DOHH2 (cell line): ENCODE data around the gene MYDGF.

ENCODE experiments used
- H3F3A ChIP-seq: fragments of 200-600 bp; sonication (generic), shearing (Covaris generic); 2 replicates; pipeline ENCODE4 v1.6.0; 2016; ENCODE audit warnings: antibody characterized with exemption, mild to moderate bottlenecking; ENCODE audit not compliant: control insufficient read depth, insufficient read depth
- H3K27ac ChIP-seq: fragments of 200-600 bp; sonication (generic); 2 replicates; pipeline ENCODE4 v1.5.1; 2014; ENCODE audit warnings: low read depth, mild to moderate bottlenecking, low read length, moderate library complexity
- H3K27me3 ChIP-seq: fragments of 200-600 bp; sonication (generic); 2 replicates; pipeline ENCODE4 v1.6.1; 2014; ENCODE audit warnings: mild to moderate bottlenecking, low read length, mixed read lengths; ENCODE audit not compliant: control insufficient read depth
- H3K36me3 ChIP-seq: fragments of 200-600 bp; sonication (generic); 2 replicates; pipeline ENCODE4 v1.6.1; 2014; ENCODE audit warnings: mild to moderate bottlenecking, low read length, moderate library complexity, mixed read lengths; ENCODE audit not compliant: control insufficient read depth
- H3K4me1 ChIP-seq: fragments of 200-600 bp; sonication (generic); 2 replicates; pipeline ENCODE4 v1.6.1; 2014; ENCODE audit warnings: mild to moderate bottlenecking, low read length, mixed read lengths; ENCODE audit not compliant: control insufficient read depth
- H3K4me2 ChIP-seq: fragments of 200-600 bp; sonication (generic); 2 replicates; pipeline ENCODE4 v1.6.0; 2014; ENCODE audit warnings: mild to moderate bottlenecking, low read length, moderate library complexity
- H3K4me3 ChIP-seq: fragments of 200-600 bp; sonication (generic); 2 replicates; pipeline ENCODE4 v1.5.1; 2014; ENCODE audit warnings: mild to moderate bottlenecking, low read length, mixed read lengths
- H3K79me2 ChIP-seq: fragments of 200-600 bp; sonication (generic); 2 replicates; pipeline ENCODE4 v1.6.1; 2014; ENCODE audit warnings: mild to moderate bottlenecking, low read length, mixed read lengths; ENCODE audit not compliant: control insufficient read depth
- H3K9me2 ChIP-seq: fragments of 200-600 bp; sonication (generic); replicated peaks from 2 replicates; pipeline ENCODE4 v1.6.1; 2014; ENCODE audit warnings: mild to moderate bottlenecking, low read length, mixed read lengths; ENCODE audit not compliant: control insufficient read depth
- H3K9me3 ChIP-seq: fragments of 200-600 bp; sonication (generic); 2 replicates; pipeline ENCODE4 v1.6.1; 2014; ENCODE audit warnings: antibody characterized with exemption, low read length, mixed read lengths; ENCODE audit not compliant: control insufficient read depth, insufficient read depth
- H4K20me1 ChIP-seq: fragments of 200-600 bp; sonication (generic); 2 replicates; pipeline ENCODE4 v1.6.0; 2014; ENCODE audit warnings: low read depth, mild to moderate bottlenecking, antibody characterized with exemption, low read length, moderate library complexity; ENCODE audit not compliant: control insufficient read depth, insufficient read depth
- CTCF ChIP-seq: fragments of 200-600 bp; sonication (generic); IDR thresholded peaks from one replicate; pipeline ENCODE4 v1.5.1; 2014; ENCODE audit warnings: antibody characterized with exemption, mild to moderate bottlenecking, low read depth, low read length; ENCODE audit not compliant: poor library complexity, severe bottlenecking
- EZH2phosphoT487 ChIP-seq: fragments of 200-600 bp; sonication (generic); IDR thresholded peaks from 2 replicates; pipeline ENCODE4 v1.6.1; 2017; ENCODE audit warnings: borderline replicate concordance, mild to moderate bottlenecking, antibody characterized with exemption, low read length, moderate library complexity, mixed read lengths

Gene MYDGF

GRCh38 chr19:4653793-4654436, 16.2 kb downstream of the MYDGF start:
- TF ChIP-seq CTCF (no peak), EZH2phosphoT487 (no peak)
- H3F3A ChIP-seq: peaks cover 3% of the 10 kb centered on the region; the same call in 1 of the 2 replicates
- no peaks in the 10 kb centered on the region for H3K9me2 ChIP-seq
- no peaks in the 10 kb centered on the region for H3K9me3 ChIP-seq
- H3K4me2 ChIP-seq: no peak overlapping the region
- no peak overlapping the region for H3K27ac ChIP-seq
- no peaks in the 10 kb centered on the region for H4K20me1 ChIP-seq
- H3K27me3 ChIP-seq: no peaks in the 10 kb centered on the region
- H3K4me1 ChIP-seq: peaks cover 8% of the 10 kb centered on the region
- no peaks in the 10 kb centered on the region for H3K79me2 ChIP-seq
- H3K36me3 ChIP-seq: peaks cover 19% of the 10 kb centered on the region
- no peak overlapping the region for H3K4me3 ChIP-seq

- H3K4me3 ChIP-seq: no peak overlapping the region
- H3F3A ChIP-seq: peaks cover 3% of the 10 kb centered on the region; the same call in 1 of the 2 replicates
- H4K20me1 ChIP-seq: no peaks in the 10 kb centered on the region
- peaks cover 14% of the 10 kb centered on the region for H3K4me1 ChIP-seq
- no peaks in the 10 kb centered on the region for H3K9me3 ChIP-seq
- H3K27me3 ChIP-seq: no peaks in the 10 kb centered on the region
- no peaks in the 10 kb centered on the region for H3K9me2 ChIP-seq
- H3K79me2 ChIP-seq: no peaks in the 10 kb centered on the region
- no peak overlapping the region for H3K27ac ChIP-seq
- no peak overlapping the region for H3K4me2 ChIP-seq
- peaks cover 10% of the 10 kb centered on the region; the same call in 1 of the 2 replicates for H3K36me3 ChIP-seq
- no peak for TF ChIP-seq CTCF
- no peak for TF ChIP-seq EZH2phosphoT487
Measured at GRCh38 chr19:4652075-4652474, 18.1 kb downstream of the MYDGF start.

- no peaks in the 10 kb centered on the region for H4K20me1 ChIP-seq
- H3K9me3 ChIP-seq: no peaks in the 10 kb centered on the region
- H3K27ac ChIP-seq: no peak overlapping the region
- H3F3A ChIP-seq: peaks cover 3% of the 10 kb centered on the region; the same call in 1 of the 2 replicates
- peaks cover 14% of the 10 kb centered on the region for H3K4me1 ChIP-seq
- H3K9me2 ChIP-seq: no peaks in the 10 kb centered on the region
- no peak overlapping the region for H3K4me2 ChIP-seq
- no peaks in the 10 kb centered on the region for H3K79me2 ChIP-seq
- TF ChIP-seq EZH2phosphoT487: no peak
- no peak for TF ChIP-seq CTCF
- no peak overlapping the region for H3K4me3 ChIP-seq
- peaks cover 5% of the 10 kb centered on the region; the same call in 1 of the 2 replicates for H3K36me3 ChIP-seq
- no peaks in the 10 kb centered on the region for H3K27me3 ChIP-seq
Measured at GRCh38 chr19:4650159-4650558, 20.0 kb downstream of the MYDGF start.
